ENCODE data around the gene GJA4.

The GJA4 gene

DNA sequence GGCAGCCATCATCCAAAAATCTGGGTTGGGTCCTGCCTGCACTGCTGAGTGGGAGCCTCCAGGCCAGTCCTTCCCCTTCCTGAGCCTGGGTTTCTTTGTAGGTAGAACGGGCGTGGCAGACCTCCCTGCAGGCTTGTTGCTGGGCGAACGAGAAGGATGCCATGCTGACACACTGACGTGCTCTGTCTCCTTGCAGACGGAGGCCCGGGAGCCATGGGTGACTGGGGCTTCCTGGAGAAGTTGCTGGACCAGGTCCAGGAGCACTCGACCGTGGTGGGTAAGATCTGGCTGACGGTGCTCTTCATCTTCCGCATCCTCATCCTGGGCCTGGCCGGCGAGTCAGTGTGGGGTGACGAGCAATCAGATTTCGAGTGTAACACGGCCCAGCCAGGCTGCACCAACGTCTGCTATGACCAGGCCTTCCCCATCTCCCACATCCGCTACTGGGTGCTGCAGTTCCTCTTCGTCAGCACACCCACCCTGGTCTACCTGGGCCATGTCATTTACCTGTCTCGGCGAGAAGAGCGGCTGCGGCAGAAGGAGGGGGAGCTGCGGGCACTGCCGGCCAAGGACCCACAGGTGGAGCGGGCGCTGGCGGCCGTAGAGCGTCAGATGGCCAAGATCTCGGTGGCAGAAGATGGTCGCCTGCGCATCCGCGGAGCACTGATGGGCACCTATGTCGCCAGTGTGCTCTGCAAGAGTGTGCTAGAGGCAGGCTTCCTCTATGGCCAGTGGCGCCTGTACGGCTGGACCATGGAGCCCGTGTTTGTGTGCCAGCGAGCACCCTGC is 1.4 kb downstream of the GJA4 start (continued):
- TF ChIP-seq ZNF221 (tag by site-specific recombination; IDR thresholded peaks at IDR 0.05; ENCODE audit: borderline replicate concordance): no peak
- TF ChIP-seq ZNF670 (tag by site-specific recombination; IDR thresholded peaks at IDR 0.05; ENCODE audit: low read depth): no peak

DNA sequence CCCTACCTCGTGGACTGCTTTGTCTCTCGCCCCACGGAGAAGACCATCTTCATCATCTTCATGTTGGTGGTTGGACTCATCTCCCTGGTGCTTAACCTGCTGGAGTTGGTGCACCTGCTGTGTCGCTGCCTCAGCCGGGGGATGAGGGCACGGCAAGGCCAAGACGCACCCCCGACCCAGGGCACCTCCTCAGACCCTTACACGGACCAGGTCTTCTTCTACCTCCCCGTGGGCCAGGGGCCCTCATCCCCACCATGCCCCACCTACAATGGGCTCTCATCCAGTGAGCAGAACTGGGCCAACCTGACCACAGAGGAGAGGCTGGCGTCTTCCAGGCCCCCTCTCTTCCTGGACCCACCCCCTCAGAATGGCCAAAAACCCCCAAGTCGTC is 2.0 kb downstream of the GJA4 start:
- ChIA-PET CTCF (interaction anchor here (0.6 to 1.4 kb wide), 3 partner anchors 8 to 976 kb away, joined by 3 to 4 read pairs (median 4); no protein-coding TSS in a partner anchor), POLR2A (no interaction called here)
- Histone ChIP-seq H3K4me3 (ENCODE audit: low read depth, low read length) (no peak overlapping the region), H3K27ac (ENCODE audit: extremely low read depth, low read depth, low read length) (no peak overlapping the region), H3K4me1 (ENCODE audit: control insufficient read depth, insufficient read depth, low read length) (no peaks in the 10 kb centered on the region), H3K36me3 (ENCODE audit: control insufficient read depth in 2 of 2, insufficient read depth in 1 of 2, low read length in 2 of 2) (no peaks in the 10 kb centered on the region), H3K9me3 (ENCODE audit: control insufficient read depth, insufficient read depth, low read depth, low read length) (no peaks in the 10 kb centered on the region)
- TF ChIP-seq, protein P1, sequence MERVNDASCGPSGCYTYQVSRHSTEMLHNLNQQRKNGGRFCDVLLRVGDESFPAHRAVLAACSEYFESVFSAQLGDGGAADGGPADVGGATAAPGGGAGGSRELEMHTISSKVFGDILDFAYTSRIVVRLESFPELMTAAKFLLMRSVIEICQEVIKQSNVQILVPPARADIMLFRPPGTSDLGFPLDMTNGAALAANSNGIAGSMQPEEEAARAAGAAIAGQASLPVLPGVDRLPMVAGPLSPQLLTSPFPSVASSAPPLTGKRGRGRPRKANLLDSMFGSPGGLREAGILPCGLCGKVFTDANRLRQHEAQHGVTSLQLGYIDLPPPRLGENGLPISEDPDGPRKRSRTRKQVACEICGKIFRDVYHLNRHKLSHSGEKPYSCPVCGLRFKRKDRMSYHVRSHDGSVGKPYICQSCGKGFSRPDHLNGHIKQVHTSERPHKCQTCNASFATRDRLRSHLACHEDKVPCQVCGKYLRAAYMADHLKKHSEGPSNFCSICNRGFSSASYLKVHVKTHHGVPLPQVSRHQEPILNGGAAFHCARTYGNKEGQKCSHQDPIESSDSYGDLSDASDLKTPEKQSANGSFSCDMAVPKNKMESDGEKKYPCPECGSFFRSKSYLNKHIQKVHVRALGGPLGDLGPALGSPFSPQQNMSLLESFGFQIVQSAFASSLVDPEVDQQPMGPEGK (tag by site-specific recombination; IDR thresholded peaks at IDR 0.05): no peak

DNA sequence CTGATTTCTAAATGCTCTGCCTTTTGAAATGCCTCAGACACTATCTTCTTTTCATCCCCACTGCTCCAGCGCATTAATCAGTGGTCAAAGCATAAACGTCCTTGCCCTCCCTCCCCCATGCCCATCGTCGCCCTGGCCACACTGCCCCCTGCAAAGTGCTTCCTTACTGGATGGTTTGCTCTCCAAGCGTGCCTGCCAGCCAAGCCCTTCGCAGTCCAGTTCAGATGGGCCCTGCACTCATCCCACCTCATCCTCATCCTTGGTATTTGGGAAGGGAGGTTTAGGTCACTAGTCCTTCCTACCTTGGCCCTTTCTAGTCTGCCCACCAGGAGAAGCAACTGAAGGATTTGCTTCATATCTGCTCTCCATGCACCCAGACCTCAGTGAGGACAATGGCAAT is 3.1 kb downstream of the GJA4 start:
- CTCF ChIA-PET: interaction anchor here (0.6 to 1.4 kb wide), 2 partner anchors 9 to 38 kb away, joined by 3 to 4 read pairs; no protein-coding TSS in a partner anchor
- Histone ChIP-seq H3K4me1 (ENCODE audit: control insufficient read depth, insufficient read depth, low read length) (no peaks in the 10 kb centered on the region), H3K27ac (ENCODE audit: extremely low read depth, low read depth, low read length) (no peak overlapping the region), H3K9me3 (ENCODE audit: control insufficient read depth, insufficient read depth, low read depth, low read length) (no peaks in the 10 kb centered on the region), H3K4me3 (ENCODE audit: low read depth, low read length) (no peak overlapping the region), H3K36me3 (ENCODE audit: control insufficient read depth in 2 of 2, insufficient read depth in 1 of 2, low read length in 2 of 2) (no peaks in the 10 kb centered on the region)
- TF ChIP-seq ZNF274 (IDR thresholded peaks at IDR 0.05; ENCODE audit: low read length) (no peak), ZNF274 (tag by site-specific recombination; IDR thresholded peaks at IDR 0.05; ENCODE audit: borderline replicate concordance) (no peak), ZNF701 (tag by site-specific recombination; IDR thresholded peaks at IDR 0.05) (no peak), ZNF791 (tag by site-specific recombination; IDR thresholded peaks at IDR 0.05) (no peak), ZNF558 (tag by site-specific recombination; IDR thresholded peaks at IDR 0.05) (no peak), KLF7 (tag by site-specific recombination; IDR thresholded peaks at IDR 0.05; ENCODE audit: borderline replicate concordance) (no peak), ZXDB (tag by site-specific recombination; IDR thresholded peaks at IDR 0.05) (no peak), ZNF768 (tag by site-specific recombination; IDR thresholded peaks at IDR 0.05) (no peak), ZNF214 (tag by site-specific recombination; IDR thresholded peaks at IDR 0.05; ENCODE audit: borderline replicate concordance) (no peak), HOXA7 (CRISPR knock-in tag; IDR thresholded peaks at IDR 0.05; ENCODE audit: borderline replicate concordance) (no peak)
- TF ChIP-seq, protein P2, sequence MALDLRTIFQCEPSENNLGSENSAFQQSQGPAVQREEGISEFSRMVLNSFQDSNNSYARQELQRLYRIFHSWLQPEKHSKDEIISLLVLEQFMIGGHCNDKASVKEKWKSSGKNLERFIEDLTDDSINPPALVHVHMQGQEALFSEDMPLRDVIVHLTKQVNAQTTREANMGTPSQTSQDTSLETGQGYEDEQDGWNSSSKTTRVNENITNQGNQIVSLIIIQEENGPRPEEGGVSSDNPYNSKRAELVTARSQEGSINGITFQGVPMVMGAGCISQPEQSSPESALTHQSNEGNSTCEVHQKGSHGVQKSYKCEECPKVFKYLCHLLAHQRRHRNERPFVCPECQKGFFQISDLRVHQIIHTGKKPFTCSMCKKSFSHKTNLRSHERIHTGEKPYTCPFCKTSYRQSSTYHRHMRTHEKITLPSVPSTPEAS (tag by site-specific recombination; IDR thresholded peaks at IDR 0.05): no peak
- POLR2A ChIA-PET: no interaction called here

GRCh38 chr1:34796990-34797389 is 4.2 kb downstream of the GJA4 start:
- Histone ChIP-seq H3K27ac (ENCODE audit: extremely low read depth, low read depth, low read length) (no peak overlapping the region), H3K9me3 (ENCODE audit: control insufficient read depth, insufficient read depth, low read depth, low read length) (no peaks in the 10 kb centered on the region), H3K4me1 (ENCODE audit: control insufficient read depth, insufficient read depth, low read length) (no peaks in the 10 kb centered on the region), H3K4me3 (ENCODE audit: low read depth, low read length) (no peak overlapping the region), H3K36me3 (ENCODE audit: control insufficient read depth in 2 of 2, insufficient read depth in 1 of 2, low read length in 2 of 2) (no peaks in the 10 kb centered on the region)
- POLR2A ChIA-PET: no interaction called here
- CTCF ChIA-PET: interaction anchor here (0.7 to 2.4 kb wide), 4 partner anchors 8 to 1832 kb away, joined by 3 to 8 read pairs (median 3); no protein-coding TSS in a partner anchor
- TF ChIP-seq ZNF184 (tag by site-specific recombination; IDR thresholded peaks at IDR 0.05) (no peak), SP3 (tag by site-specific recombination; IDR thresholded peaks at IDR 0.05) (no peak), MEIS1 (CRISPR knock-in tag; IDR thresholded peaks at IDR 0.05; ENCODE audit: borderline replicate concordance) (no peak), ZNF624 (tag by site-specific recombination; IDR thresholded peaks at IDR 0.05) (no peak), ZNF24 (tag by site-specific recombination; IDR thresholded peaks at IDR 0.05) (no peak), HOXD13 (CRISPR knock-in tag; IDR thresholded peaks at IDR 0.05; ENCODE audit: borderline replicate concordance) (no peak), ZNF426 (tag by site-specific recombination; IDR thresholded peaks at IDR 0.05) (no peak), ZNF266 (tag by site-specific recombination; IDR thresholded peaks at IDR 0.05; ENCODE audit: low read depth) (no peak), ZNF707 (tag by site-specific recombination; IDR thresholded peaks at IDR 0.05) (no peak)

All from HEK293 (cell line).